Eye (tissue), 1 donor: Measurements from ENCODE around the gene CINP.
"Not testable (repeated sequence)": the region's sequence is repeated elsewhere in the genome, so short reads cannot be mapped to it uniquely, and the experiment has no call there.

Experiments used
- DNase-seq: peaks from one replicate; pipeline ENCODE4 v3.0.0-alpha.2; 2015

The CINP gene

DNA sequence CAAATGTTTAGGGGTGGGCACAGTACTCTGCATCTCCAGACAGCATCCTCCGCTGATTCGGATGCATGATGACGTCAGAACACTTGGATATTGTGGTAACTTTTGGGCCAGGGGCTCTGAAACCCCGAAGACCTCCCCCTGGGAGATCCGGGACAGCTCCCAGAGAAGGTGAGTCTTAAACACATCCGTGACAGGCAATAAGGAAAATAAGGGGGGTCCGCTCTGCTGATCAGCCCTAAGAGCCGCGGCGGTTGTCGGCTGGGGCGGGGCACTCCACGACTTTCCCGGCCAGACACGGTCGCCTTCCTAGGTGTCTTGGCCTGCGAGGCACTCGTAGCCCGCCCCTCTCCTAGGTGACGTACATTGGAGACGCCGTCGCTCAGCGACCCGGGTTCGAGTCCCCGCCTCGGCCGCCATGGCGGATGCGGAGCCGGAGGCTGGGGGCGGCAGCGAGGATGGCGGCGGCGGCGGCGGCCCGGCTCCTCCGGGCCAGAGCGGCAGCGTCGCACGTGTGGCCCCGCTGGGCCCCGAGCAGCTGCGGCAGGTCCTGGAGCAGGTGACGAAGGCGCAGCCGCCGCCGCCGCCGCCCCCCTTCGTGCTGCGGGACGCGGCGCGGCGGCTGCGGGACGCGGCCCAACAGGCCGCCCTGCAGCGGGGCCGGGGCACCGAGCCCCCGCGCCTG lies 43.2 kb downstream of the CINP start, which contains the start of gene ZNF839:
ZNF839 (plus strand) TSS at position 396 of the 682 bp plus-strand sequence; CDS start at position 416, 20 bp downstream.
- peak; percentile 97 for DNase-seq

DNA sequence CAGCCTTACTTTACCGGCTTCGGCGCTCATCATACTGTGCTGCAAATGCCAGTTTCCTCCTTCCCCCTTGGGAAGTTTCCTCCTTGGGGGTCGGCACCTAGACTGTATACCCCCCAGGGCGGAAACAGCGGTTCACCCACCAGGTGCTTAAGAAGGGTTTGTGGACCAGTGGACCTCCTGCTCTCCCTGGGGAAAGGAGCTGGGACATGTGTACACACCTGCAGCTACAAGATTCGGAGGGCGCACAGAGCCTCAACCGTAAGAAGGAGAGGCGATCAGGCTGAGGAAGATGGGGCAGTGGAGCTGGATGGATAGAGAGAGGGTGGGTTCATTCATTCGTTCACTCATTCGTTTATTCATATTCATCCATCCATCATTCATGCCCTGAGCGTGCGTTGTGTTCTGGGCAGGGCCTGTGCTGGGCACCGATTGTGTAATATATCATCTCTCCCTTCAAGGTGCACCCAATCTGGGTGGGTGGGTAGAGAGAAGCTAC lies 43.9 kb downstream of the CINP start:
- no peak for DNase-seq

DNA sequence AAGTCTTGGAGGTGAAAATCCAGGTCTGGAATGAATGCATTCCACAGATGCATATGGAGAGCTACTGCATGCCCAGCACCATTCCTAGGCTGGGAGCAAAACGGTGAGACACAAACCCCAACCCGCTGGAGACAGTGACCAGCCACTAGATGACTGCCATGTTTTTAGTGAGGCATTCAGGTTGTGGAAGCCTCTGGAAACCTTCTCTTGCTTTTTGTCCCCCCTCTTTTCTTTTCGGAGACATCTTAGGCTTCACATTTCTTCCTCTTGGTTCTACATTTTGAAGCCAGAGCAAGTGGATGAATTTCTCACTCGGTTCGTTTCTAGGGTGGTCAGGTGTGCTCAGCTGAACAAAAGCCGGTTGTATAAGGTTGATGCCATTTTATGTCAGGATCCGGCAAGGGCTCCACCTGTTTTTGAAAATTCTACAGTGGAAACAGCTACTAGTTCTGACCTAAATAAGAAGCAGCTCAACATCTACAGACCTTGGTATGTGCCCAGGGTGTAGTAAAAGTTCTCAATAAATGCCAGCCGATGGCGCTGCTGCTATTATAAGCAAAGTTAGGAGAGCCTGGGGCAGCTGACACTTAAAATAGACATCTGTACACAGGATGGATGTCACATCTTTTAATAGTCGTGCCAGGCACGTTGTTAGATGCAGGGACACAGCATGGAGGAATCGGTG lies 45.0 kb downstream of the CINP start:
- no peak for DNase-seq

DNA sequence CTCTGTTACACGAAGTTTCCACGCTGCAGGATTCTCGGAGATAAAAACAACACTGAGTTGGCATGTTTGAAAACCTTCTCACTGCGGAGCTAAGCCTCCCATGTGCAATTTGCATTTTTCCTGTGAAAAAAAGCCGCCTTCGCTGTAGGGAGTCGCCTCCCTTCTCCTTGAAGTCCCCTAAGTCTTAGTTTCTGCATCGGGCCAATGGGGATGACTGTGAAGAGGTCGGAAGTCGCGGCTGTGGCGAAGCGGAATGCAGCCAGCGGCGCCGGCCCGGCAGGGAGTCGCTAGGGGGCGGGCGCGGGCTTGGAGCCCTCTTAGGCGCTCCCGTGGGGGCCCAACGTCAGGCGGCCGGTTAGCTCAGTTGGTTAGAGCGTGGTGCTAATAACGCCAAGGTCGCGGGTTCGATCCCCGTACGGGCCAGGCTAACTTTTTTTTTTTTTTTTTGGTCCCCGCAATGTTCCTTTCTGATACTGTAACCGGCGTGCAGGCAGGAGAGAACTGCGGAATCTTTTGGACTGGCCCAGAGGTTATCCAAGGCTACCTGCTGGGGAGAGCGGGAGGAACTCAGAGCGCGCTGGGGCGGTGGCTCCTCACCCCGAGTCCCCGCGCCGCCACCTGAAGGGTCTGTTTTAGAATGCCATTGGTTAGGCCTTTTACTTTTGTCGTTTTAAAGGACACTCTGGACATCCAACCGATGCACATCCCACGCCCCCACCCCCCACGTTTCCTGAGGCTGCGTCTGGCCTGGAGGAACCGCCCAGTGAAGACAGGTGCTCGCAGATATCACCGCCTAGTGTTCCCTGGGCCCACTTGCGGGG lies 45.7 kb downstream of the CINP start:
- DNase-seq: peak; percentile 97

DNA sequence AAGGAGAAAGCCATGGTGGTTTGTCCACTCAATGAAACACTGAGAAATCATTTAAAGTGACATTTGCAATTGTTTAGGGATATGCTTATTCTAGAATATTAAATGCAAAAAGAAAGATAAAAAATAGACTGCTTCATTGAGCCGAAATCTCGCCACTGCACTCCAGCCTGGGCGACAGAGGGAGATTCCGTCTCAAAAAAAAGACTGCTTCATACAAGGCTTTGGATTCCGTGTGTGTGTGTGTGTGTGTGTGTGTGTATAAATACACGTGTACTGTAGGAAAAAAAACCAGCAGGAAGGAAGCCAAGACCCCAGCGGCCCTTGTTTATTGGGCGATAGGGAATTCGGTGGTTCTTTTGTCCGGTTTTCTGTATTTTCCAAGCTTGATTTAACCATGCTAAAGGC lies 46.4 kb downstream of the CINP start:
- DNase-seq: no peak

DNA sequence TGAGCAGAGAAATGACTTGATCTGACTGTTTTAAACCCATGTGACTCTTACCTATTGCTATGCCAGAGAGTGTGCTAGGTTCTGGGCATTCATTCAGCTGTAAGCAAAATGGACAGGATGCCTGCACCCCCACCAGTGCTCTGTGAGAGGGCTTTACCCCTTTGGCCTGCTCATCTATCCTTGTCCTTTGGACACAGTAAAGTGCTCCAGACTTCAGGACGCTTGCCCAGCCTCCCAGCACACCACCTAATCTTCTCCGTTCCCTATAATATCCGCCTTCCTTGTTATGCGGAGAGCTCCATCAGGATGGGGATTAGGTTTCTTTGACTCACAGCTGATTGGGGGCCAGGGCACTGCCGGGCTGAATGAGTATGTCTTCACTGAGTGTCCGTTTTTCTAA lies 47.6 kb downstream of the CINP start:
- no peak for DNase-seq

DNA sequence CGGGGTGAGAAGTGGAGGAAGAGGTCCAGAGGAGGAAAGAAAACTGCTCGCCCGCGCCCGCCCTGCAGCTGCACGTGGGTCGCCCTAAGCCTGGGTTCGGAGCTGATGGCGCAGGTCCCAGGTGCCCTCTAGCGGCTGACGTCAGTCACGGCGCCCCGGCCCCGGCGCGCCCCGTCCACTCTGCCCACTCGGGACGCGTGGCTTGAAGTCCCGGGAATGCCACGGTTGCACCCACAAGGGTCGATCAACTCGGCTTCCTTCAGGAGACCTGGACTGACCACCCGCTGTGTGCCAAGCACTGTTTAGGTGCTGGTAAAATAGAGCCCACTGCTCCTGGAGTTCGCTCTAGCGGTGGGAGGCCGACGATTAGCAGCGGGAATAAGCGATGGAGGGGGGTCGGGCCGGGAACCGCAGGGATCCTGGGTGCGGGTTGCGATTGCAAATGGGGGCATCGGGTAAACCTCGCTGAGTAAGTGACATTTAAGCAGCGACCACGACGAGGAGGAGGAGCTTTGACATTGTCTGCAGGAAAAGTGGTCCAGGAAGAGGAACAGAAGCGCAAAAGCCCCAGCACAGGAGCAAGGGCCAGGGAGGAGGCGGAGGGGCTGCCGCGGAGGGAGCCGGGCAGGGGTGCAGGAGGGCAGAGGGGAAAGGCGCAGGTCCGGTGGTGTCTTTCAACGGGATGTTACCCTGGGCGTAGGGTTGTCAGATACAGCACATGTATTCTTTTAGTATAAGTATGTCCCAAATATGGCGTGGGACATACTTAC lies 48.3 kb downstream of the CINP start:
- peak; percentile 93 for DNase-seq

- peak; percentile 99 for DNase-seq
These were observed 57.8 kb downstream of the CINP start, which contains the start of gene MOK for GRCh38 chr14:102304611-102305506. MOK (minus strand) TSS chr14:102305164; CDS start chr14:102304968, 196 bp downstream.

GRCh38 chr14:102303664-102304063 lies 59.0 kb downstream of the CINP start:
- no peak for DNase-seq

GRCh38 chr14:102298303-102299070 lies 64.2 kb downstream of the CINP start:
- DNase-seq: not testable (repeated sequence)
